ENCODE measurements around the gene COMMD7.
"Not testable (repeated sequence)": the region's sequence is repeated elsewhere in the genome, so short reads cannot be mapped to it uniquely, and the experiment has no call there.

COMMD7 gene

DNA sequence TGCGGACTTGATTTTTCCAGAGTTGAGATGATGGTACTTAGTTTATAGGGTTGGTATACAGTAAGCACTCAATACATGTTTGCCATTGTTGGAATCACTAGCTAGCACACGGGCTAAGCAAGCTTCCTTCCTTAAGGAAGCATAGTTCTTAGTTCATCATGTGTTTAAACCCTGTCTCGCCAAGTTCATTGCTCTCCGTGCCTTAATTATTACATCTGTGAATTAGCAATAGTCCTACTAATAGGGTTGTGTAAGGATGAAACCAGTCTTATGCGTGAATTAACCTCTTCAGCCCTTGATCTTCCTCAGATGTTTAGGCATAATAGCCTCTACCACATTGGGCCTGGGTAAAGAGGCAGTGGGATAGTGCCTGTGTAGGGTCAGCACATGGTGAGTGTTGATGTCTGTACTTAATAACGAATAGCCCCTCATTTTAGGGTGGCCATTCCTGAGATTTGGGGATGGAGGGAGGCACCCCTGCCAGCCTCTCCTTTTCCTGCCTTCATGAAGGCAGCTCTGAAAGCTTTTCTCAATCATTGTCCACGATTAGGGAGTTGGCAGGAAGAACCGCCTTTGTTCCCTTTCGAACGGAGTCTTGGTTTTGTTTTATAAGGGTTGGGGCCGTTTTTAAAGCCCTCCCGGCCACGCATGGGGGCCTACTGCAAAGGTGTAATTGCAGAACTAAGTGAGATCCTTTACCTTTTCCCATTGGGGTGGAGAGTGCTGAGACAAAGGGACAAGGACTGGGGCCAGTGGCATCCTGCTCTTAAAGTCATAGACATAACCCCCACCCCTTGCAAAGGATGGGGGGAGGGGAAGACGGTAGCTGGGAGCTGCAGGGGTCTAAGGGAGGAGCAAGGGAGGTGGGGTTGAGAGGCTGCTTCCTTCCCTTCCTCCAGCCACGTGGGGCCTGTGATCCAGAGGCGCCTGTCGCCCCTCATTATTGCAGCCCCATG lies 21.0 kb upstream of the COMMD7 start:
- DNase-seq: no peak

DNA sequence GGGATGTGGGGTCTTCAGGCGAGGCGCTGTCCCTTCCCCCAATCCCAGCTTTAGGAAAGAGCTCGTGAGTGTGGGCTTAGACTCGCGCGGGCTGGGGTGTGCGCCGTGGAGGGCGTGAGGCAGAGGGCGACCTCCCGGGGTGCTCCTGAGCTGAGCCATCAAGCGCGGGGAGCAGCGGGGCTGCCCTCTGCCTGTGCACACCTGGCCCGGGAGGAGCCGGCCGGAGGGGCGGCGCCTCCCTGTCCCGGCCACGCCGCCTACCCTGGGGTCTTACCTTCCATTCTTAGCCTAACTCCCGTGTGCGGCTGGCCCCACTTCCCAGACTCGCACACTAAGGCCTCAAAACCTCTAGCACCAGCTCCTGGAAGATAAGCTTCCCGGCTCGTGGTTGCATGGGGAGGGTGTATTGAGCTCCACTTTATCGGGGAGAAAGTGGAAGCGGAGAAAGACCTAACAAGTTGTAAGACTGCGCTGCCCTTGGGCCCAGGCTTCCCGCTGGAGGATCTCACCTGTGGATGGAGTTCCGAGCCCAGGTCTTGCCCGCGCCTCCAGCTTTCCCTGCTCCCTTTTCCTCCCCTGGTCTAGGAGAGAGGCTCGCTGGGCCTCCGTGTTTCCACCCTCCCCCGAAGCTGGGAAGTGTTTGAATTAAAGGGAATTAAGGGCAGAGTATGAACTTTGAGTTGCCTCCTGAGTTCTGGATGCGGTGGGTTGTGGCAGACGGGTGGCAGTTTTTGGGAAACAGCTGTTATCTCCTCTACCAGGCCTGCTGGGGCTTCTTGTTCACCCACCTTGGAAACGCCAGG lies 20.1 kb upstream of the COMMD7 start:
- no peak for DNase-seq

DNA sequence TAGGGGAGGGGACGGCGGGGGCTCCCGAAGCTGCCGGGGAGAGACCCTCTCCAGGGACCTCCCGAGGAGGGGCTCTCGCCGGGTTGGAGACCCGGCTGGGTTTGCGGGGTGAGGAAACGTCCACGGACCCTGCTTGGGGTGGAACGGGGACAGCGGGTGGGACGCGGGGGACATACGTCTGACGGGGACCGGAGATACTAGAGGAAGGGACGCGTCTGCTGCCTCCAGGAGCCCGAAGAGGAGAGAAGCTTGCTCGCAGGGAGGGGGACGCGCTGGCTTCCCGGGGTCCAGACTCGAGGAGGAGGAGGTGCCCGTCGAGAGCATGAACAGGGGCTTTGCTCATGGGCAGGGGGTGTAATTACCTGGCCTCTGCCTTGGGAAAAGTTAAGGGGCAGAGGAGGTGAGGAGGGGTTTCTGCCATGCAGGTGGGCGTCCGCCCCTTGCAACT lies 19.5 kb upstream of the COMMD7 start:
- peak; percentile 45 for DNase-seq

DNA sequence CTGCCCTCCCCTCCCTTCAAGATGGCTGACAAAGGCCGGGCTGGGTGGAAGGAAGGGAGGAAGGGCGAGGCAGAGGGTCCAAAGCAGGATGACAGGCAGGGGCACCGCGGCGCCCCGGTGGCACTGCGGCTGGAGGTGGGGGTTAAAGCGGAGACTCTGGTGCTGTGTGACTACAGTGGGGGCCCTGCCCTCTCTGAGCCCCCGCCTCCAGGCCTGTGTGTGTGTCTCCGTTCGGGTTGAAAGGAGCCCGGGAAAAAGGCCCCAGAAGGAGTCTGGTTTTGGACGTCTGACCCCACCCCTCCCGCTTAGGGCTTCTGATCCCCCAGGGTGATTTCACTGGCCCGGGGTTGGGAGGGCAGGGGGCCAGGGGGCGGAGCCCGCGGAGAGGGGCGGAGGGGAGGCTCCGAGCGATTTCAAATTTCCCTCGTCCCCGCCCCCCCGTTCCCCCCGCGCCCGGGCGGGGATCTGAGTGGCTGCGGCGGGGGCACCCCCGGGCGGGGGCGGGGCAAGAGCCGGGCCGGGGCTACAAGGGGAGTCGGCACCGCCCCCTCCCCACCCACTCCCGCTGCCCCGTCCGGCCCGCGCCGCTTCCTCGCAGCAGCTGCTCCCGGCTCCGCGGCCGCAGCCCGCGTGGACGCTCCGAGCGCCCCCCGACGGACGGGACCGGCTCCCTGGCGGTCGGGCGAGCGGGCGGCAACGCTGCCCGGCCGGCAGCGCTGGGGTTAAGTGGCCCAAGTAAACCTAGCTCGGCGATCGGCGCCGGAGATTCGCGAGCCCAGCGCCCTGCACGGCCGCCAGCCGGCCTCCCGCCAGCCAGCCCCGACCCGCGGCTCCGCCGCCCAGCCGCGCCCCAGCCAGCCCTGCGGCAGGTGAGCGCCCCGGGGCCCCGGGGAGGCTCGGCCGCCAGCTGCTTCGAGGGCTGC lies 18.8 kb upstream of the COMMD7 start, which contains the start of gene DNMT3B:
Gene DNMT3B (plus strand): TSS at position 555 of the 923 bp plus-strand sequence. CDS start 17,939 bp downstream, outside the sequence.
- peak; percentile 76 for DNase-seq

DNA sequence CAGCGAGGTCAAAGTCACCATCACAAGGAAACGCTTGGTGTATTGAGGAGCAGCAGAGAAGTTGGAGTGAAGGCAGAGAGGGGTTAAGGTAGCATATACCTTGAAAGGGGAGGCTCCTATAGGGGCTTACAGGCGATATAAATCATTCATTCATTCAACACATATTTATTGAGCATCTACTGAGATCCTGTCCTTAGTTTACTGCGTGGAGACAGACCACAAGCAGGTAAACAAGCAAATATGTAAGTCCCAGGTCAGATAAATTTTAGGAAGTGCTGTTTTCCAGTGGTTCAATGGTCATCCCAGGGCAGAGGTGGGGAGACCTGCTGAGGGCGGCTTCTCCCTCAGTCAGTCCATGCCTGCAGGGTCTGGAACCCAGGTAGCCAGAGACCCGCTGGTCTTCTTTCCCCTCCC lies 18.2 kb upstream of the COMMD7 start:
- no peak for DNase-seq

DNA sequence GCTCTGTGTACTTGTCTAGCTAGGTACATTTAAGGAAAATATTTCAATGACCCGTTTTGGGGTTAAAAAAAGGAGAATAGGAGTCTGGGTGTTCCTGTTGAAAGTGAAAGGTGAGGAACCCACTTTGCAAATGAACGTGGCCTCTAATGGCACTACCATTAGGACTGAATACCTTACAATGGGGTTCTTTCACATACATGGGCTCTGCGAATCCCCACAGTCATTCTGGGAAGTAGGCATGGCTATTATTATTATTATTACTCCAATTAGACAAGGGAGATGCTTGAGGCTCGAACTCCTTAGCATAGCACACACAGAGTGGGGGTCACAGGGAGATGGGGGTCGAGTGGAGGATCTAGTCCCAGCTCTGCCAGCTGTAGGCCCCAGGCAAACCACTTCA lies 12.9 kb upstream of the COMMD7 start:
- no peak for DNase-seq

DNA sequence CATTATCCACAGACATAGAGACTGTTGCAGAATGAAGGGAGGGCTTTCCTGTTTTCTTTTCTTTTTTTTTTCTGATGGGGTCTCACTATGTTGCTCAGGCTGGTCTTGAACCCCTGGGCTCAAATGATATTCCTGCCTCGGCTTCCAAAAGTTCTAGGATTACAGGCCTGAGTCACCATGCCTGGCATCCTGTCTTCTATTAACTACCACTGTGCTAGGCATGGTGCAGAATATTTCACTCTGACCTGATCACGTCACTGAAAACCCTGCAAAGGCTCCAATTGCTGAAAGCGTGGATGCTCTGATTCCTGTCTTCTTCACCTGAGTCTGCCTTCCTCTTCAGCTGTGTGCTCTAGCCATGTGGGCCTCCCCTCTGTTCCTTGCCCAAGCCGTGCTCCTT lies 10.5 kb upstream of the COMMD7 start:
- DNase-seq: no peak

DNA sequence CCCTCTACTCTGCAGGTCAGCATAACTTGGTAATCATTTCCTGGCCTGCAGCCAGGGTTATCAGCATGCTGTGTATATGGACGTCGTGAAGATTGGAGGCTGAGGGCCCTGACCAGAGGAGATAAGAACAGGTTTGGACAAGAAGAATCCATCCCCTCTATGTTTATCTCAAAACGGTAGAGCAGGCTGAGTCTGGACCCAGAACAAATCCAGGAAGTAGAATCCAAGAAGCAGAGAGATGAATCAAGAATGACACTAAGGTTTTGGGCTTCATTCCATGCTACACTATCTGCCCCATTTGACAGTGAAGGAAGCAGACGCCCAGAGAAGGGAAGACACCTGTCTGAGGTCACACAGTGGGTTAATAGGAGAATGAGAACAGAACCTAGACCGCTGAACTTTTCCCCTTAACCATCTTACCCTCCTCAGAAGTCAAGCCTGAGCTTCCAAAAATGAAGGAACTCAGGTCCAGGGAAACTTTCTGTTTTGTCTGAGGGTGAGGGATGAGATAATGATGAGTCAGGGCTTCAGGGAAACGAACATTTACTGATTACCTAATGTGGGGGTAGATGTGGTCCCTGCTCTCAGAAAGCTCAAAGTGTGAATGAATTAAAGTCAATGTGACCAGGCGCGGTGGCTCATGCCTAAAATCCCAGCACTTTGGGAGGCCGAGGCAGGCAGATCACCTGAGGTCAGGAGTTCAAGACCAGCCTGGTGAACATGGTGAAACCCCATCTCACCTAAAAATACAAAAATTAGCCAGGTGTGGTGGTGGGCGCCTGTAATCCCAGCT lies 9.4 kb upstream of the COMMD7 start:
- no peak for DNase-seq

DNA sequence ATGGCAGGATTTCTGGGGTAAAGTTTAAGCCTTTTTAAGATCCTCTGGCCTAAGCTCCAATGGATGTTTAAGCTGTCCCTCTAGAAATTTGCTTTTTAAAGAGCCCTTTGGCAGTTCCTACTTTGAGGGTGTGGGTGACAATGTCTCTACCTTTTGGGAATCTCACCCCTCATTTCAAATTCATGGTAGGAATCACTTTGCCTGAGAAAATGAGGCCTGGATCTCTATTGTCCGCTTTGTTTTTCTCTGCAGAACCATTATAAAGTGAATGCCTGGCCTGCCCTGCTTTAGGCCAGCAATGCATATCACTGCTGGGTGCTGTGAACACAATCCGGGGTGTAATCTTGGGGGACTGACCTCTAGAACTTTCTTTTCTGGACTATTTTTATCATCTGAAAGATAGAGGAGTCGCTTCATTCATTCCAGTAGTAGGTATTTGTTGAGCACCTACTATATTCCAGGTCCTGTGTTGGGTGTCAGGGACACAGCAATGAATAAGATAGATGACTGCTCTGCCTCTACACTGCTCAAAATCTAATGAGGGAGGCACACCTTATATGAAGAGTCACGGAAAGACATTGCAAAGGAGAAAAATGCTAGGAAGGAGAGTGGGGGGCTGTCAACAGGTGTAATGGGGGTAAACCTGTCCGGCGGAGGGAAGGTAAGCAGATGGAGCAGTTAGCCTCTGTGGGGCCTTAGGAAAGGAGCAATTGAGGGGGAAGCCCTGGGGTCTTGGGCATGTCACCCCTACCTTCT lies 8.6 kb upstream of the COMMD7 start:
- no peak for DNase-seq

DNA sequence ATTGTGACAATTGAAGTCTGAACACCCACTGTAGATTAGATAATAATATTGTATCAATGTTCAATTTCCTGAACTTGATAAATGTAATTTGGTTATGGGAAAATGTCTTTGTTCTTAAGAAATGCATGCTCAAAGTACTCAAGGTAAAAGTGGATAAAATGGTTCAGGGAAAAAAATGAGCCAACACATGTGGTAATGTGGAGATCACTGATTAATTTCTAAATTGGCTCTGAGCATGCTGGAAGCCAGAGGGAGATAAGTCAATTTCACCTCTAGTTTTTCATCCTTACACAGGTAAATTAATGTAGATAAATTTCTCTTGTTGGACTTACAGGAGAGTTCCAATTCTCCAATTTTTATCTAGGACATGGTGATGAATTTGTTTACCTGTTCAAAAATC lies 8.0 kb upstream of the COMMD7 start:
- no peak for DNase-seq

DNA sequence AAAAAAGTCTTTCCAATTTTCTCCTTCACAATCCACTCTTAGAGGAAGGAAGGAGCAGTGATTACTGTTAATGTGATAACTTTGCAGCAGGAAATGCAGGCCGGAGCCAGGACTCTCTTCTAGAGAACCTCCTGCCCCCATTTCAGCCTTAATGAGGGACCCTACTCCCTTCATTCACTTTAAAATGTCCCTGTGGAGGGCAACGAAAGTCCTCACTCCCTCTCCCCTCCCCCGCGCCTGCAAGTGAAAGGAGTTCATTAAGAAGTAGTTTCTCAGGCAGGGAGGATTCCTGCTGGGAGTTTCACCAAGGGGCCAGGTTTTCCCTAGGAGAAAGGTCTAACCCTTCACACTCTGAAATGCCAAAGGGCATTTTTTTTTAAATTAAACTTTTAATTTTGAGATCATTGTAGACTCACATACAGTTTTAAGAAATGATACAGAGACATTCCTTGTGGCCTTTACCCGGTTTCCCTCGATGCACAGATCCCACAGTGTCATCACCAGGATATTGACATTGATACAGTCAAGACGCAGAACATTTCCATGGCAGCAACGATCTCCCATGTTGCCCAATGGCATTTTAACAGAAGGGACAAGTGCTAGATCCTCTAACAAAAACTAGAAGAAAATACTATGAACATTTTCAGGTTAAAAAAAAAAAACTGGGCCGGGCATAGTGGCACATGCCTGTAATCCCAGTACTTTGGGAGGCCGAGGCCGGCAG lies 6.8 kb upstream of the COMMD7 start:
- no peak for DNase-seq

DNA sequence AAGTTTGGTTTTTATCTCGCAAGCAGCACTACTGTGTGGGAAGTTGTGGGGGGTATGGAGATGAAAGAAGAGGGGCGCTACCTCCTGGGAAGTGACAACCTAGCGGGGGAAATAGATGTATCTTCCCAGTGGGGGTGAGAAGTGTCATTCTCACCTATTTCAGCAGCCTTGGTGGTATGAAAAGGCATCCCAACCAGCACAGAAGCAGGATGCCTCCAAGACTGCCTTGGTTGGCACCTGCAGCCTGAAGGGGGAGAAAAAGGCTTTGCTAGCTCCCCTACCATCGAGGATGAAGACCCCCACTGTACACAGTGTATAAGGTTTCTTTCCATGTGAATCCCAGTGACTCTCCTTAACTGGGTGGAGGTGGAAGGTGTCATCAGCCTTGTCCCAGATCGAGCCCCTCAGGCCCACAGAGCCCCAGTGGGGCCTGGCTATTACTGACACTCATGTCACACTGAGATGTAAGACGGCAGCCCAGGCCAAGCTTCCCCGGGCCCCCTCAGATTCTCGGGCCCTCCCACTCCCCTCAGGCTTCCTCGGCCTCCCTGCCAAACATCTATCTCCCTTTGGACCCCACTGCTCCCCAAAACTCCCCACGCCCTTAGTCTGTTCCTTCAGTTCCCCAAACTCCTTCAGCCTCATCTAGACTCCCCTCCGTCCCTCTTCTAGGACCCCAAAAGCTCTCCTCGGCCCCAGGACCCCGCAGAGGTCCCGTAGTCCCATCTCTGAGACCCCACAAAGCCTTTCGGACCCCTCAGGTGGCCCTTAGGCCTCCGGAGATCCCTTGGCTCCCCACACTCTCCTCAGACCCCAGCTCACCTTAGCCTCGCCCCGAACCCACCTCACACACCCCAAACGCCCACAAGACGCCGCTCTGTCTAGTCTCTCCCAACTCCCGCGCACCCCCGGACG lies 688 bp downstream of the COMMD7 start:
- DNase-seq: peak; percentile 25

DNA sequence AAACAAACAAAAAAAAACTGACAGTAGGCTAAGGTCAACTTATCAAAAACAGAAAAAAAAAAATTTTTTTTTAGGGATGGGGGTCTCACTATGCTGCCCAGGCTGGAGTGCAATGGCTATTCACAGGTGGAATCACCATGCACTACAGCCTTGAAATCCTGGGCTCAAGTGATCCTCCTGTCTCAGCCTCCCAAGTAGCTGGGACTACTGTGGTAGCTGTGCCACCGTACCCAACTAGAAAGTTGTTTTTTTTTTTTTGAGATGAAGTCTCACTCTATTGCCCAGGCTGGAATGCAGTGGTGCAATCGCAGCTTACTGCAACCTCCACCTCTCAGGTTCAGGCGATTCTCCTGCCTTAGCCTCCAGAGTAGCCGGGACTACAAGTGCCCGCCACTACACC lies 2.1 kb downstream of the COMMD7 start:
- DNase-seq: no peak

DNA sequence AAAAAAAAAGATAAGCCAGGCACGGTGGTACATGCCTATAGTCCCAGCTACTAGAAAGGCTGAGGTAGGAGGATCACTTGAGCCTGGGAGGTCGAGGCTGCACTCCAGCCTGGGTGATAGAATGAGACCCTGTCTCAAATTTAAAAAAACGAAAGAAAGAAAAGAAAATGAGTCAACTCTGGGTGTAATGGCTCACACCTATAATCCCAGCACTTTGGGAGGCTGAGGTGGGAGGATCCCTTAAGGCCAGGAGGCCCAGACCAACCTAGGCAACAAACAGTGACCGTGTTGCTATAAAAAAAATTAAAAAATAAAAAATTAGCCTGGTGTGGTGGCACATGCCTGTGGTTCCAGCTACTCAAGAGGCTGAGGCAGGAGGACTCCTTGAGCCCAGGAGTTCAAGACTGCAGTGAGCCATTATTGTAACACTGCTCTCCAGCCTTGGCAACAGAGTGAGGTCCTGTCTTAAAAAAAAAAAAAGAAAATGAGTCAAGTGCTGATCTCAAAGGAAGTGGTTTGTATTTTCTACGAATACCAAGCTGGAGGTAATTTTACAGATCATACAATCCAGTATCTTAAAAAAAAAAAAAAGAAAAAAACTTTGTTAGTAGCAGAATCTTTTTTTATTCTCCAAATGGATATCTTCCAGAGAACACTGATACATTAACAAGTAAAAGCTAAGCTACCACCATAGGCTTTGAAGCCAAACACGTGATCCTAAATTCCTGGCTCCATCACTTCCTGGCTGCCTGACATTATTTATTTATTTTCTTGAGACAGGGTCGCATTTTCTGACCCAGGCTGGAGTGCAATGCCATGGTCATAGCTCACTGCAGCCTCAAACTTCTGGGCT lies 5.7 kb downstream of the COMMD7 start:
- no peak for DNase-seq

DNA sequence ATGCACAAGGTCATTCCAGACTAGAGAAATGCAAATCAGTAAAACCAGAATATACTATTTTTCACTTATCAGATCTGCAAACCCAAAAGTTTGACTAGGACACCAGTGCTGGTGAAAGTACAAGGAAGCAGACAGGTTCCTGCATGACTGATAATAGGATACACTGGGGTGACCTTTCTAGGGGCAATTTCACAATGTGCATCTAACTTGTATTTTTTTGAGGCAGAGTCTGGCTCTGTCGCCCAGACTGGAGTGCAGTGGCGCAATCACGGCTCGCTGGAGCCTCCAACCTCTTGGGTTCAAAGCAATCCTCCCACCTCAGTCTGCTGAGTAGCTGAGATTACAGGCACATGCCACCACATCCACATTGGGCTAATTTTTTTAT lies 11.4 kb downstream of the COMMD7 start:
- no peak for DNase-seq

DNA sequence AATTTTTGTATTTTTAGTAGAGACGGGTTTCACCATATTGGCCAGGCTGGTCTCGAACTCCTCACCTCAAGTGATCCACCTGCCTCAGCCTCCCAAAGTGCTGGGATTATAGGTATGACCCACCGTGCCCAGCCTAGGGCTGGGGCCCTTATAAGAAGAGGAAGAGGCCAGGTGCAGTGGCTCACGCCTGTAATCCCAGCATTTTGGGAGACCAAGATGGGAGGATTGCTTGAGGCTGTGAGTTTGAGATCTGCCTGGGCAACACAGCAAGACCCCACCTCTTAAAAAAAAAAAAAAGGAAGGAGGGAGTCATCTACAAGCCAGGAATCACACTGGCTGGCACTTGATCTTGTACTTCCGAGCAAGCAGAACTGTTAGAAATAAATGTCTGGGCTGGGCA lies 13.9 kb downstream of the COMMD7 start:
- not testable (repeated sequence) for DNase-seq

DNA sequence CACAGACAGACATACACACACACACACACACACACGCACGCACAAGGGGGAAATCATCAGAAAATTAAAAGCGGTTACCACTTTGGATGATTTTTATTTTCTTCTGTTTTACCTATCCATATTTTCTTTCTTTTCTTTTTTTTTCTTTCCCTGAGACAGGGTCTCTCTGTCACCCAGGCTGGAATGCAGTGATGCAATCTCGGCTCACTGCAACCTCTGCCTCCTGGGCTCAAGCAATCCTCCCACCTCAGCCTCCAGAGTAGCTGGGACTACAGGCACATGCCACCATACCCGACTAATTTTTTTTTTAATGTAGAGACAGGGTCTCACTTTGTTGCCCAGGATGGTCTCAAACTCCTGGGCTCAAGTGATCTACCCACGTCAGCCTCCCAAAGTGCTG lies 14.8 kb downstream of the COMMD7 start:
- not testable (repeated sequence) for DNase-seq

DNA sequence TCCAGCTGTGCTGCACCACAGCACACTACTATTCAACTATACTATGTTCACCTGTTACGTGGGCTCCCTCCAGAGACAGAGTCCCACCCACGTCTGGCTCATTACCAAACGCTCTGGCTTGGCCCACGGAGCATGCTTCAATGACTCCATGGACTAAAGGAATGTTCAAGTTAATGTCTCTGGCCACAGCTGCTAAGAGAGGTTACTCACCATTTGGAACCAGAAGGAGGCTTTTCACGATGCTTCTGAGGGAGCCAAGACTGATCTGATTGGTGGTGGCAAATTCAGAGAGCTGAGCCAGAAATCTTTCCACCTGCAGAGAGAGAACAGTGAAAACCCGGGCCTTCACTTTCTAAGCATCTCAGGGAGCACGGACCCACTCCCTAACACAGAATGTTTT lies 15.6 kb downstream of the COMMD7 start:
- DNase-seq: no peak
